ENCODE measurements around the gene RHAG.

The RHAG gene

DNA sequence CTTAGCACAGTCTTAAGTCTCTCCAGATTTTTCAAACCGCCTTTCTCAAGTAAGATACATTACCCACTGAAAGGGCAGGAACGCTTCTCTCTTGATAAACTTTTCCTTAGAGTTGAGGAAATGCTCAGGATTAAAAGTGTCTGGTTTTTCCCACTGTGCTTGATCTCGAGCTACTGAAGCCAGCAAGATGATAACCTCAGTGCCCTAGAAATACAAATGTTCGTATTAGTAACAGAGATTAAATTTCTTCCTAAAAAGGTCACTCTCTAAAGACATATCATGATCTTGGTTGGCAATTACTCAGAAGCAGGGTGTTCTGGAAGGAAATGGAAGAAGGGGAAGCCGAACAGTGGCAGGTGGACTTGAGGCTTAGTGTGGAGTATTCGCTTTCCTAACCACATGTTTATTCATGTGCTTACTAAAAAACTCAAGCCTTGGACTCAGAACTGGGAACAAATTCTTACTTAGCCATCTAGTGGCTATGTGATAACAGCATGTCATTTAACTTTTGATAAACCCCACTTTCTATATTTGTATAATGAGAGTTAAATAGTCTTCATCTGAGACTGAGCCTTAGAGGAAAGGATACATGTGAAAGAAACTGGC lies 66.1 kb downstream of the RHAG start:
- H3K4me3 ChIP-seq (ENCODE audit: low read depth, low read length): no peak overlapping the region
- no peak for DNase-seq (ENCODE audit: low read depth, low spot score)
- ChIA-PET CTCF (interaction anchor here (1.4 to 1.5 kb wide), 2 partner anchors 35 to 39 kb away, joined by 3 to 5 read pairs; no protein-coding TSS in a partner anchor), POLR2A (no interaction called here)
- TF ChIP-seq, protein P1, sequence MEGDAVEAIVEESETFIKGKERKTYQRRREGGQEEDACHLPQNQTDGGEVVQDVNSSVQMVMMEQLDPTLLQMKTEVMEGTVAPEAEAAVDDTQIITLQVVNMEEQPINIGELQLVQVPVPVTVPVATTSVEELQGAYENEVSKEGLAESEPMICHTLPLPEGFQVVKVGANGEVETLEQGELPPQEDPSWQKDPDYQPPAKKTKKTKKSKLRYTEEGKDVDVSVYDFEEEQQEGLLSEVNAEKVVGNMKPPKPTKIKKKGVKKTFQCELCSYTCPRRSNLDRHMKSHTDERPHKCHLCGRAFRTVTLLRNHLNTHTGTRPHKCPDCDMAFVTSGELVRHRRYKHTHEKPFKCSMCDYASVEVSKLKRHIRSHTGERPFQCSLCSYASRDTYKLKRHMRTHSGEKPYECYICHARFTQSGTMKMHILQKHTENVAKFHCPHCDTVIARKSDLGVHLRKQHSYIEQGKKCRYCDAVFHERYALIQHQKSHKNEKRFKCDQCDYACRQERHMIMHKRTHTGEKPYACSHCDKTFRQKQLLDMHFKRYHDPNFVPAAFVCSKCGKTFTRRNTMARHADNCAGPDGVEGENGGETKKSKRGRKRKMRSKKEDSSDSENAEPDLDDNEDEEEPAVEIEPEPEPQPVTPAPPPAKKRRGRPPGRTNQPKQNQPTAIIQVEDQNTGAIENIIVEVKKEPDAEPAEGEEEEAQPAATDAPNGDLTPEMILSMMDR (IDR thresholded peaks at IDR 0.05; ENCODE audit: insufficient read depth, low read length, missing control alignments): no peak

DNA sequence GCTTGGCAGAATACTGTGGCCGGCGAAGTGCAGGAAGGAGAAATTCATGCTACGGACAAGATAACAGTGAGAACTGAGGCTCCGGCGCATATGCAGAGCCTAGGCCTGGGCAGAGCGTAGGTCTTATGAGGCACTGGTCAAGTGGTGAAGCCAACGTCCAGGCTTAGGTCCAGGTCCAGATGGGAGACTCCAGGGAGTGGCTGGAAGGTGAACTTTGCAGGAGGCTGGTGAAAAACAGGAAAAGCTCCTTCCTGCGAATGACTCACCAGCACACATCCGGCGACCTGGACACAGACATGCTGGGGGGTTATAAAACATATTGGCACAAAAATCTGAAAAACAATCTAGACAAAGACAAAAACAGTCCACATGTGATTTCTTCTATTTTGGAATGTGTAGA lies 70.8 kb downstream of the RHAG start:
- no peak for DNase-seq (ENCODE audit: low read depth, low spot score)
- no peak overlapping the region for H3K4me3 ChIP-seq (ENCODE audit: low read depth, low read length)
- ChIA-PET CTCF (no interaction called here), POLR2A (no interaction called here)
- TF ChIP-seq, protein P1 (IDR thresholded peaks at IDR 0.05; ENCODE audit: insufficient read depth, low read length, missing control alignments): no peak

DNA sequence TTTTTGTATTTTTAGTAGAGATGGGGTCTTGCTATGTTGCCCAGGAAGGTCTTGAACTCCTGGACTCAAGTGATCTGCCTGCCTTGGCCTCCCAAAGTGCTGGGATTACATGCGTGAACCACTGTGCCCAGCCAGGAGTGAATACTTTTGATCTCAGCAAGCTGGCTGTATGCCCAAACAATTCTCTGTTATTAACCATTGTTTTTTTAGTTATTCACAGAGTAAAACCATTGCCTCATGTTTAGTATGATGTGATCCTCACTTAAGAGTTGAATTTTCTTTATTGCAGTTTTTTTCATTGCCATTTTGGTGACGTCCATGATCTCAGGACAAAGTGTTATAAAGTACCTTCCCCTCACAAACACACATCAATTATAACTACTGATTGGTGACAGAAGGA lies 71.4 kb downstream of the RHAG start:
- no peak for DNase-seq (ENCODE audit: low read depth, low spot score)
- ChIA-PET CTCF (interaction anchor here (1.4 kb wide), 1 partner anchor 15 kb away, joined by 3 read pairs; no protein-coding TSS in a partner anchor), POLR2A (no interaction called here)
- TF ChIP-seq, protein P1 (IDR thresholded peaks at IDR 0.05; ENCODE audit: insufficient read depth, low read length, missing control alignments): no peak
- no peak overlapping the region for H3K4me3 ChIP-seq (ENCODE audit: low read depth, low read length)

DNA sequence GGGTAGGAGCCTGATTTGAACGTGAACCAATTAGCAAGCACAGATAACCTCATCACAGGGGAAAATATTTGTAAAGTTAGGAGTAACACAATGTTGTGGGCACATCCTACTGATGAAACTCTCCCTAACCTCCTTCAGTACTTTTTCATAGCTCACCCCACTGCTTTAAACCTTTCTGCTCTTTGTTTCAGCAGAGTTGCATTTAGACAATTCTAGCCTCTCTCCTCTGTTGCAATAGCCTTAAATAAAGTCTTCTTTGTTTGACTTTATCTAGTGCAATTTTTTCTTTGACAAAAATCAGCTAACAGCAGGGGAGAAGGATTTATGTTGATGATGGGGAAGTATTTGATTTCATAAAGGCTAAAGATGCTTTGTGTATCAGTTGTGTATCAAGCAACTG lies 72.1 kb downstream of the RHAG start:
- no peak overlapping the region for H3K4me3 ChIP-seq (ENCODE audit: low read depth, low read length)
- CTCF ChIA-PET: interaction anchor here (1.4 kb wide), 1 partner anchor 15 kb away, joined by 3 read pairs; no protein-coding TSS in a partner anchor
- POLR2A ChIA-PET: no interaction called here
- DNase-seq (ENCODE audit: low read depth, low spot score): no peak
- TF ChIP-seq, protein P1 (IDR thresholded peaks at IDR 0.05; ENCODE audit: insufficient read depth, low read length, missing control alignments): no peak

DNA sequence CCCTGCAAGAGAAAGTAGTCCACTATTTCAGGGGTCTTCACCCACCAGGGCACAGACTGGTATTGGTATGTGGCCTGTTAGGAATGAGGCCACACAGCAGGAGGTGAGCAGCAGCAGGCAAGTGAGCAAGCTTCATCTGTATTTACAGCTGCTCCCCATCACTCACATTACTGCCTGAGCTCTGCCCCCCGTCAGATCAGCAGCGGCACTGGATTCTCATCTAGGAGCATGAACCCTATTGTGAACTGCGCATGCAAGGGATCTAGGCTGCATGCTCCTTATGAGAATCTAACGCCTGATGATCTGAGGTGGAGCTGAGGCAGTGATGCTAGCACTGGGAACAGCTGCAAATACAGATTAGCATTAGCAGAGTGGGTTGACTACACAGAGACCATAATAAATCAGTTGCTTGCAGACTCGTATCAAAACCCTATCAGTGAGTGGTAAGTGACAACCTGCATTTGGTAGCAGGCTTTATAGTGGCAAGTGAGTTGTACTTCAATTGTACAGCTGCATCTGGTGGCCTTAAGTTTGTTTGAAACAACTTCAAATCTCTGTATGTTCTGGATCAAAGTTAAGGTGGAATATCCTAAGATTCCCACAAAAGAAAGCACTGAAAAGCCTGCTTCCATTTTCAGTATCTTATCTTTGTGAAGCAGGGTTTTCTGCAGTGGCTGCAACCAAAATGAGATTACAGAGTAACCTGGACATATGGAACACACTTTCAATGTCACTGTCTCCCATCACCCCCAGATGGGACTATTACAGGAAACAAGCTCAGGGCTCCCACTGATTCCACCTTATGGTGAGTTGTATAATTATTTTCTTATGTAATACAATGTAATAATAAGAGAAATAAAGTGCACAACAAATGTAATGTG lies 73.4 kb downstream of the RHAG start:
- CTCF ChIA-PET: interaction anchor here (1.0 kb wide), 1 partner anchor 44 kb away, joined by 3 read pairs; no protein-coding TSS in a partner anchor
- DNase-seq (ENCODE audit: low read depth, low spot score): no peak
- POLR2A ChIA-PET: no interaction called here
- H3K4me3 ChIP-seq (ENCODE audit: low read depth, low read length): no peak overlapping the region
- TF ChIP-seq, protein P1 (IDR thresholded peaks at IDR 0.05; ENCODE audit: insufficient read depth, low read length, missing control alignments): no peak

DNA sequence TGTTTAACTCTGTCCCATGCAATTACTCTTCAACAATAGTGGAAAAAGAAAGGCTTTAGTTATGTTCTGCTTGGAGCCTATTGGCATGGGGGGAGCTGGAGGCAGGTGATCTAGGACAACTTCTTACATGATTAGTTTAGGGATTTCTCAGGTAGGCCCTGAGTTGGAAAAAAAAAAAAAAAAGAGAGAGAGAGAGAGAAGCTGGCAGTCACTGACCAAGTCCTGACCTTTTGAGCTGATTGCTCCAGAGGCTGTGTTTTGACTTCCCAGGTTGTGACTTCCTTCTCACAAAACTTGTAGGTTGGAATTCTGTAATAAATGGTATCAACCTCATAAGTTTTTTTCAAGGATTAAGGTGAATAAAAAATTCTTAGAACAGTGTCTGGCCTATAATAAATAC lies 78.4 kb downstream of the RHAG start:
- H3K4me3 ChIP-seq (ENCODE audit: low read depth, low read length): no peak overlapping the region
- ChIA-PET CTCF (no interaction called here), POLR2A (no interaction called here)
- DNase-seq (ENCODE audit: low read depth, low spot score): no peak
- TF ChIP-seq, protein P1 (IDR thresholded peaks at IDR 0.05; ENCODE audit: insufficient read depth, low read length, missing control alignments): no peak
